Loucy (cell line): ENCODE measurements around the gene RBBP8.
A peak's percentile ranks its signal among the peaks of the same experiment; 100 is the strongest.

Experiments used
- H2AFZ ChIP-seq: fragments of 200-600 bp; sonication (generic); 2 replicates; pipeline ENCODE4 v1.6.0; 2016; ENCODE audit warnings: antibody characterized with exemption, mild to moderate bottlenecking, low read length, moderate library complexity
- H3F3A ChIP-seq: fragments of 200-600 bp; 2 replicates; pipeline ENCODE4 v1.6.0; 2016; ENCODE audit warnings: antibody characterized with exemption, low read depth, mild to moderate bottlenecking
- H3K27me3 ChIP-seq: fragments of 200-600 bp; sonication (generic); 2 replicates; pipeline ENCODE4 v1.6.1; 2014; ENCODE audit warnings: low read length, mild to moderate bottlenecking; ENCODE audit not compliant: insufficient read depth, poor library complexity, severe bottlenecking
- H3K36me3 ChIP-seq: fragments of 200-600 bp; sonication (generic); 2 replicates; pipeline ENCODE4 v1.6.1; 2016; ENCODE audit warnings: low read length; ENCODE audit not compliant: insufficient read depth
- H3K4me1 ChIP-seq: fragments of 200-600 bp; sonication (generic); 2 replicates; pipeline ENCODE4 v1.5.1; 2014; ENCODE audit warnings: low read length, mild to moderate bottlenecking; ENCODE audit not compliant: insufficient read depth, poor library complexity, severe bottlenecking
- H3K4me2 ChIP-seq: fragments of 200-600 bp; sonication (generic); 2 replicates; pipeline ENCODE4 v1.6.0; 2014; ENCODE audit warnings: antibody characterized with exemption, low read length, low read depth, mild to moderate bottlenecking; ENCODE audit not compliant: poor library complexity, severe bottlenecking
- H3K4me3 ChIP-seq: fragments of 200-600 bp; sonication (generic); 2 replicates; pipeline ENCODE4 v1.5.1; 2014; ENCODE audit warnings: low read length, mild to moderate bottlenecking, mixed read lengths; ENCODE audit not compliant: poor library complexity, severe bottlenecking
- H3K79me2 ChIP-seq: fragments of 200-600 bp; sonication (generic); 2 replicates; pipeline ENCODE4 v1.6.1; 2014; ENCODE audit warnings: low read length; ENCODE audit not compliant: insufficient read depth
- H3K9ac ChIP-seq: fragments of 200-600 bp; sonication (generic); 2 replicates; pipeline ENCODE4 v1.6.0; 2014; ENCODE audit warnings: mild to moderate bottlenecking, low read depth, low read length, moderate library complexity; ENCODE audit not compliant: poor library complexity, severe bottlenecking
- H3K9me2 ChIP-seq: fragments of 200-600 bp; sonication (generic); replicated peaks from 2 replicates; pipeline ENCODE4 v1.6.1; 2016; ENCODE audit warnings: low read depth, low read length, mixed read lengths
- H3K9me3 ChIP-seq: fragments of 200-600 bp; sonication (generic); 2 replicates; pipeline ENCODE4 v1.6.1; 2014; ENCODE audit warnings: mild to moderate bottlenecking, antibody characterized with exemption, low read length, low read depth; ENCODE audit not compliant: insufficient read depth
- H4K20me1 ChIP-seq: fragments of 200-600 bp; sonication (generic); 2 replicates; pipeline ENCODE4 v1.6.0; 2014; ENCODE audit warnings: antibody characterized with exemption, low read length, mild to moderate bottlenecking; ENCODE audit not compliant: insufficient read depth, poor library complexity, severe bottlenecking
- CTCF ChIP-seq: fragments of 200-600 bp; sonication (generic); conservative IDR thresholded peaks from 2 replicates; pipeline ENCODE4 v1.5.1; 2014; ENCODE audit warnings: mild to moderate bottlenecking, antibody characterized with exemption, low read length
- EZH2phosphoT487 ChIP-seq: fragments of 200-600 bp; IDR thresholded peaks from 2 replicates; pipeline ENCODE4 v1.6.1; 2018; ENCODE audit warnings: antibody characterized with exemption, mild to moderate bottlenecking, moderate library complexity, borderline replicate concordance

RBBP8 gene

GRCh38 chr18:23068011-23068410 is 134.9 kb downstream of the RBBP8 start:
- H3K27me3 ChIP-seq: no peaks in the 10 kb centered on the region
- no peaks in the 10 kb centered on the region for H3K79me2 ChIP-seq
- no peak overlapping the region for H3K9ac ChIP-seq
- peaks cover 6% of the 10 kb centered on the region; the same call in 1 of the 2 replicates for H3K9me3 ChIP-seq
- H3K9me2 ChIP-seq: no peaks in the 10 kb centered on the region
- peak overlapping the region; percentile 44 for H3K4me2 ChIP-seq
- TF ChIP-seq EZH2phosphoT487 (no peak), CTCF (no peak)
- H3K4me1 ChIP-seq: peaks cover 55% of the 10 kb centered on the region
- no peaks in the 10 kb centered on the region for H4K20me1 ChIP-seq
- no peaks in the 10 kb centered on the region for H3F3A ChIP-seq
- H2AFZ ChIP-seq: no peak overlapping the region
- no peaks in the 10 kb centered on the region for H3K36me3 ChIP-seq
- no peak overlapping the region for H3K4me3 ChIP-seq

GRCh38 chr18:23068570-23069310 is 135.6 kb downstream of the RBBP8 start:
- no peak overlapping the region for H3K4me2 ChIP-seq
- H3K4me3 ChIP-seq: no peak overlapping the region
- no peaks in the 10 kb centered on the region for H3F3A ChIP-seq
- H3K9me2 ChIP-seq: no peaks in the 10 kb centered on the region
- TF ChIP-seq CTCF (no peak), EZH2phosphoT487 (no peak)
- H3K79me2 ChIP-seq: no peaks in the 10 kb centered on the region
- H3K9me3 ChIP-seq: no peaks in the 10 kb centered on the region
- H3K27me3 ChIP-seq: no peaks in the 10 kb centered on the region
- H3K36me3 ChIP-seq: no peaks in the 10 kb centered on the region
- no peak overlapping the region for H3K9ac ChIP-seq
- H4K20me1 ChIP-seq: no peaks in the 10 kb centered on the region
- peaks cover 58% of the 10 kb centered on the region for H3K4me1 ChIP-seq
- no peak overlapping the region for H2AFZ ChIP-seq

- H4K20me1 ChIP-seq: no peaks in the 10 kb centered on the region
- no peaks in the 10 kb centered on the region for H3K9me3 ChIP-seq
- H3K36me3 ChIP-seq: no peaks in the 10 kb centered on the region
- no peaks in the 10 kb centered on the region for H3K79me2 ChIP-seq
- no peak overlapping the region for H3K4me2 ChIP-seq
- TF ChIP-seq EZH2phosphoT487: no peak
- no peak for TF ChIP-seq CTCF
- no peak overlapping the region for H3K4me3 ChIP-seq
- H3K4me1 ChIP-seq: peaks cover 63% of the 10 kb centered on the region
- H2AFZ ChIP-seq: no peak overlapping the region
- no peak overlapping the region for H3K9ac ChIP-seq
- no peaks in the 10 kb centered on the region for H3K27me3 ChIP-seq
- no peaks in the 10 kb centered on the region for H3F3A ChIP-seq
- H3K9me2 ChIP-seq: no peaks in the 10 kb centered on the region
Measured at GRCh38 chr18:23069481-23069880, 136.4 kb downstream of the RBBP8 start.
